HG03135 (cell line): ENCODE measurements around the gene ZNF385C.

Experiments
- ATAC-seq: cut with Tn5 transposase; IDR thresholded peaks from one replicate; pipeline ENCODE4 v1.9.1; 2021; ENCODE audit warnings: mild to moderate bottlenecking, moderate library complexity; ENCODE audit not compliant: unreplicated experiment

Gene ZNF385C

GRCh38 chr17:42081516-42082129, 16.6 kb downstream of the ZNF385C start:
- ATAC-seq = no peak

DNA sequence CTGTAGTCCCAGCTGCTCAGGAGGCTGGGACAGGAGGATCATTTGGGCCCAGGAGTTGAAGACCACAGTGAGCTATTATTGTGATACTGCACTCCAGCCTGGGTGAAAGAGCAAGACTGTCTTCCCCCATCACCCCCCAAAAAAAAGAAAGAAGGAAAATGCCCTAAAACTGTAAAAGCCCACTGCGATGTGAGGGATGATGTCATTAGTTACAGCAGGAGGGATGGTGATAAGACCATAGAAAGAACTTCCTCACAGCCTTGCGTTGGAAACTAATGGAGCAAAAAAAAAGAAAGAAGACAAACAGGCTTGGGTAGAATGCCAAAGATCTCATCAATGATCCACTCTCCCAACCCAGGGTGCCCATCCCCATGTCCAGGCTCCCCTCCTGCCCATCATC, 18.7 kb downstream of the ZNF385C start:
- ATAC-seq = no peak

GRCh38 chr17:42078396-42079043, 19.8 kb downstream of the ZNF385C start:
- no peak for ATAC-seq

GRCh38 chr17:42077755-42078154, 20.5 kb downstream of the ZNF385C start:
- ATAC-seq = no peak

- no peak for ATAC-seq
Observed at GRCh38 chr17:42076797-42077559, 21.3 kb downstream of the ZNF385C start.

DNA sequence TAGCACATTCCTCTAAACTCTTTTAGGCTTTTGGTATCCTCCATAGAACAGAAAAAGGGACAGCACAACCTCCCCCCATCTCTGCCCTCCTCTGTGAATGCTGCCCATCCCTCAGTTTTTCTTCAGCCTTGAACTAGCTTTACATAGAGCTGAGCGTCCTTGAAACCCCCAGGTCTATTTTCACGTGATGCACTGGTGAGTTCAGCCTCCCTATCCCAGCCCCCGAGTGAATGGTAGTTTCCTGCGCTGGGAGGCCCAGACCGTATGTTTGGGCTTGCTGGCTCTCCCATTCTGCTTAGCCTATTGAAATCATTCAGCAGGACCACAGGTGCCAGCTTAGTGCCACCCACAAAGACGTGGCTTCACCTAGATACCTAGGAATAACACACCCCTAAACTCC, 22.5 kb downstream of the ZNF385C start:
- ATAC-seq = no peak

DNA sequence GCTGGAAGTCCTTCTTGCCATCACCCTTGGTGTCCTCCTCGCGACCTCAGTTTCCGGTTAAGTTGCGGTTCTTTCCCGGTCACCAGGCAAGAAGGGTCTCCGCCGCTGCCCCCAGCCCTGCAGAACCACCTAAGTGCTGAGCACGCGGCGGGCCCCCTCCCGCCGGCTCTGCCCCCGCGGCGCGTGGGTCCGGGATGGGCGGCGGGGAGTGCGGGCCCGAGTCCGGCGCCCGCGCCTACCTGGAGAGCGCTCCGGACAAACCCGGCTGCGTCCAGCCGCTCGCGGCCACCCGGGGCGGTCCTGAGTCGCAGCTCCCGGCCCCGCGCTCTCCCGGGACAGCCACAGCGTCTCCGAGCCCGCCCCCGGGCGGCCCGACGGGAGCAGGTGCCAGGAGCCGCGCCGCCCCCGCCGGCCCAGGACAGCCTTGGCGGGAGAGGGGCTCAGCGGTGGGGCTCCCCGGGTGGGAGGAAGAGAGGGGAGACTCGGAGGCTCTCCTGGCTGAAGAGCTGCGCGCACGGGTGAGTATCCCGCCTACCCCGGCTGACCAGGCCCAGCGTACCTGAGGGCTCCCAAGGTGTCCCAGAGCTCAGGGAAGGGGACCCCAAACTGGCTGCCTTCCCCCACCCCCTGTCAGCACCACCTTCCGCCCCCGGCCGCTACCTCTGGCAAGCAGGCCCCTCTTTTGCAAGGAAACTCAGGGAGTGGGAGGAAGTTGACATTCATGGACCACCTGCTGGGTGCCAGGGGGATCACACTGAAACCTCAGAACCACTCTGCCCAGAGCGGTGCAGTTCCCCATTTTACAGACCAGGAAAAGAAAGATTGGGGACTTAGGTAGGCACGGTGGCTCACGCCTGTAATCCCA, 25.7 kb downstream of the ZNF385C start:
- no peak for ATAC-seq

GRCh38 chr17:42071810-42072209, 26.5 kb downstream of the ZNF385C start:
- ATAC-seq = no peak

DNA sequence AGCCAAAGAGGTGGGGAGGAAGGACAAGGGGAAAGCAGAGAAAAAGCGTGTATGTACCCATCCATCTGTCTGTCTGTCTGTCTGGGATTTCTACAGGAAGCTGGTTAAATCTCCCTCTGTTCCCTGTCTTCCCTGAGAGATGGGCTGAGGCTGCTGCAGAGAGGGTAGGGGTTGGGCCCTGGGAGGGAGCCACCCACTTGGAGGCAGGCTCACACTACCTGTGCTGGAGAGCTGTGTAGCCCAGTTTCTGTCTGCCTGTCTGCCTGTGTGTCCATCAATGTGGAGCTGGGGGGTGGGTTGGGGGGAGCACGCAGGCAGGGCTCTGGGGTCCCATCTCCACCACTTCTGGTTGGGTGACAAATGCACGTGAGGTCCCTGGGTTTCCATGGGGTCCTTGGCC, 29.3 kb downstream of the ZNF385C start:
- ATAC-seq = no peak

DNA sequence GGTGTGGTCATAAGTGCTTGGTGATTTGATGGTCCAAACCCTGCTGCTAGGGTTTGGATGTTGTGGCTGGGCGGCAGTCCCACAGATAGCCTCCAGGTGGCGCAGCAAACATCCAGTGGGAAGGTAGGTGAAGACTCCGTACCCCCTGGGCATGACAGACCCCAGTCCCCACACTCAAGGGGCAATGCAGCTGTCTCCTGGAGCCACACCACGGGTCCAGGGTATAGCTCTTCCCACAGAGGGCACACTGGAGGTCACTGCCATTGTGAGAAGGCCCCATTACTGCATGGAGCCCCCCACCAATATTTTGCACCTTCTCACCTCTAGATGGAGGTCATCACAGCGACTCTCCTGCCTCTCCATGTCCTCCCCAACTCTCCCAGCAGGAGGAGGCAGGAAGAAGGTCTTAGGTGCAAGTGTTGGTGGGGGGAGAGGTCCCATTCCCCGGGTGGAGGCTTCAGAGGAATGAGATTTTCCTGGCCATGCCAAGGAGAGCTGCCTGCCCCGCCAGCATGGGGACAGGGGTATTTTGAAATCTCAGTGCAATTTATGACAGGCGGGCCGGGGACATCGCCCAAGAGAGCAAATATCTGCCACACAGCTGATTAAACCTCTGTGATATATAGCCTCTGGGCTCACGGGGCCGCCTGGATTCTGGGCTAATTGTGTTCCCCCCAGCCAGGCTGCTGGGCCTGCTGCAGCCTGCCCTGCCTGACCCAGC, 30.7 kb downstream of the ZNF385C start:
- no peak for ATAC-seq

GRCh38 chr17:42065201-42065600, 33.1 kb downstream of the ZNF385C start:
- no peak for ATAC-seq

- ATAC-seq = no peak
Observed at GRCh38 chr17:42062681-42063080, 35.6 kb downstream of the ZNF385C start.

DNA sequence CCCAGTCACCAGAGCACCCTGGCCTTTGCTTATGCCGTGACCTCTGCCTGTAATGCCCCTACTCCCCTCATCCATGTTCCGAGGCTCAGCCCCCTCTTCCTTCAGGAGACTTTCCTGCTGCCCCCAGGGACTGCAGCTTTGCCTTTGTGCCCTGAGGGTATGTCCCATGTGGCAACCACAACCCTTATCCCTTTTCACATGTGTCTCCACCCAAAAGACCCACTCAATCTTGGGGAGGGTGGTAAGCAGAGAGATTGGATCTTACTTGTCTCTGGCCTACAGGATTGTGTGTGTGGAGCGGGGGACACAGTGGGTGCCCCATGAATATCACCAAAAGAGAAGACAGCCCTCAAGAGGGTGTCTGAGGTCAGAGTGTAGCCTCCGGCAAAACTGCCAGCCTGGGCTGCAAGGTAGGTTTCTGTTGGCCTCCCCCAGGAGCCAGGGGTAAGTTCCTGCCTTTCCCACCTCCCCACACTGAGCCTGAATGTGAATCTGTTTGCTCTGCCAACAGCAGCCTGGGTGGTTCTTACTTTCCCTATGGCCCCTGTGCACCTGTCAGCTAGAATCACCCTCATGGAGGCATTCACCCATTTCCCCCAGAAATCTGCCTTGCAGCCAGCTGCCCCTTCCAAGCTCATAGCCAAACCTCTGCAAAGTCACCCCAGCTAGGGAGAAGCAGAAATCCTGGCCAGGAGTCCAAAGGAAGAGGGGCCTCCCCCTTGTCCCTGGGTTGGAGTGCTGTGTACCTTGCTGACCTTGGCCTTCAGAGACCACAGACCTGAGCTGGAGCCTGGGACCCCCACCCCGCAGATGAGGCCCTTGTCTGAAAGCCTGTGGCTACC, 36.4 kb downstream of the ZNF385C start:
- no peak for ATAC-seq

- no peak for ATAC-seq
Observed at GRCh38 chr17:42060231-42060630, 38.0 kb downstream of the ZNF385C start.

GRCh38 chr17:42059815-42060214, 38.5 kb downstream of the ZNF385C start:
- ATAC-seq = no peak

- no peak for ATAC-seq
Observed at GRCh38 chr17:42058063-42058462, 40.2 kb downstream of the ZNF385C start.

DNA sequence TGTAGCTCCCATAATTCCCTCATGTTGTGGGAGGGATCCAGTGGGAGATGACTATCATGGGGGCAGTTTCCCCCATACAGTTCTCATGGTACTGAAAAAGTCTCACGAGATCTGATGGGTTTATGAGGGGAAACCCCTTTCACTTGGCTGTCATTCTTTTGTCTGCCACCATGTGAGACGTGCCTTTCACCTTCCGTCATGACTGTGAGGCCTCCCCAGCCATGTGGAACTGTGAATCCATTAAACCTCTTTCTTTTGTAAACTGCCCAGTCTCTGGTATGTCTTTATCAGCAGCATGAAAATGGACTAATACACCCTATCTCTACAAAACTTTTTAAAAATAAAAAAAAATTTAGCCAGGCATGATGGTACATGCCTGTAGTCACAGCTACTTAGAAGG, 41.6 kb downstream of the ZNF385C start:
- no peak for ATAC-seq

GRCh38 chr17:42055496-42055895, 42.8 kb downstream of the ZNF385C start:
- no peak for ATAC-seq

GRCh38 chr17:42055027-42055426, 43.2 kb downstream of the ZNF385C start:
- no peak for ATAC-seq
